Left ventricle myocardium inferior (tissue), 1 donor: ENCODE measurements around the gene HPGDS. TPM values are rescaled to one million over a fixed set of nuclear protein-coding genes. Genes with fewer than 3 reads are reported as not detected.
A peak's percentile ranks its signal among the peaks of the same experiment; 100 is the strongest.

Experiments used
- DNase-seq: peaks from one replicate; pipeline ENCODE4 v3.0.0-alpha.2; 2020
- H3K27ac ChIP-seq: fragments of 200-600 bp; replicated peaks from 2 replicates; pipeline ENCODE4 v1.8.0; 2021
- H3K27me3 ChIP-seq: fragments of 200-600 bp; 2 replicates; pipeline ENCODE4 v1.8.0; 2021; ENCODE audit warnings: low read depth
- H3K36me3 ChIP-seq: fragments of 200-600 bp; 2 replicates; pipeline ENCODE4 v1.8.0; 2021
- H3K4me1 ChIP-seq: fragments of 200-600 bp; 2 replicates; pipeline ENCODE4 v1.8.0; 2021
- H3K4me3 ChIP-seq: fragments of 200-600 bp; 2 replicates; pipeline ENCODE4 v1.8.0; 2021; ENCODE audit warnings: mild to moderate bottlenecking, moderate library complexity
- H3K9me3 ChIP-seq: fragments of 200-600 bp; replicated peaks from 2 replicates; pipeline ENCODE4 v1.8.0; 2021
- CTCF ChIP-seq: fragments of 200-600 bp; IDR thresholded peaks from 2 replicates; pipeline ENCODE4 v1.8.0; 2021; ENCODE audit warnings: antibody characterized with exemption, mild to moderate bottlenecking, borderline replicate concordance
- intact Hi-C: fragments of 100-400 bp; cut with micrococcal nuclease; formaldehyde crosslinking; loops from one replicate; pipeline ENCODE4 v1.11.0; 2022
- total RNA-seq: library from RNA; stranded (reverse); fragmentation: NEBNext Ultra II Directional; extraction: Animal tissue kit (Norgen Biotek cat#: 25700); gene quantifications from one replicate; pipeline ENCODE4 v1.2.1, GENCODE V29; 2021
- donor health status: DM: no; HTN: yes; CAD: no; lungs with severe emphysema.

Gene HPGDS
- total RNA-seq, 1 donor from 2014 or later = 2.3 TPM

GRCh38 chr4:94350095-94350494 is 7.5 kb upstream of the HPGDS start:
- Histone ChIP-seq H3K9me3 (no peaks in the 10 kb centered on the region), H3K27ac (no peak overlapping the region), H3K27me3 (no peaks in the 10 kb centered on the region), H3K4me3 (no peak overlapping the region), H3K4me1 (no peaks in the 10 kb centered on the region), H3K36me3 (no peaks in the 10 kb centered on the region)
- no peak for DNase-seq
- no peak for TF ChIP-seq CTCF
- intact Hi-C loops = no loop called here

GRCh38 chr4:94349193-94349592 is 6.6 kb upstream of the HPGDS start:
- H3K36me3 ChIP-seq = no peaks in the 10 kb centered on the region
- no peak for TF ChIP-seq CTCF
- H3K9me3 ChIP-seq = no peaks in the 10 kb centered on the region
- H3K4me3 ChIP-seq = no peak overlapping the region
- no peak overlapping the region for H3K27ac ChIP-seq
- no peaks in the 10 kb centered on the region for H3K4me1 ChIP-seq
- no peaks in the 10 kb centered on the region for H3K27me3 ChIP-seq
- DNase-seq = no peak
- intact Hi-C loops = no loop called here

- Histone ChIP-seq H3K4me1 (no peaks in the 10 kb centered on the region), H3K9me3 (no peaks in the 10 kb centered on the region), H3K27ac (no peak overlapping the region), H3K4me3 (no peak overlapping the region), H3K36me3 (no peaks in the 10 kb centered on the region), H3K27me3 (no peaks in the 10 kb centered on the region)
- intact Hi-C loops = no loop called here
- no peak for TF ChIP-seq CTCF
- no peak for DNase-seq
Observed at GRCh38 chr4:94348666-94349065, 6.0 kb upstream of the HPGDS start.

- intact Hi-C loops = no loop called here
Observed at GRCh38 chr4:94346541-94346940, 3.9 kb upstream of the HPGDS start.

GRCh38 chr4:94345969-94346368 is 3.3 kb upstream of the HPGDS start:
- H3K27ac ChIP-seq = no peak overlapping the region
- intact Hi-C loops = no loop called here
- H3K27me3 ChIP-seq = no peaks in the 10 kb centered on the region
- no peak for DNase-seq
- H3K36me3 ChIP-seq = no peaks in the 10 kb centered on the region
- no peaks in the 10 kb centered on the region for H3K4me1 ChIP-seq
- H3K4me3 ChIP-seq = no peak overlapping the region
- TF ChIP-seq CTCF = no peak
- no peaks in the 10 kb centered on the region for H3K9me3 ChIP-seq

More at GRCh38 chr4:94346541-94346940, 3.9 kb upstream of the HPGDS start:
- no peak for DNase-seq
- Histone ChIP-seq H3K4me3 (no peak overlapping the region), H3K27ac (no peak overlapping the region), H3K4me1 (no peaks in the 10 kb centered on the region), H3K27me3 (no peaks in the 10 kb centered on the region), H3K36me3 (no peaks in the 10 kb centered on the region), H3K9me3 (no peaks in the 10 kb centered on the region)
- no peak for TF ChIP-seq CTCF

GRCh38 chr4:94345266-94345665 is 2.6 kb upstream of the HPGDS start:
- TF ChIP-seq CTCF = no peak
- H3K27me3 ChIP-seq = no peaks in the 10 kb centered on the region
- no peak for DNase-seq
- no peak overlapping the region for H3K4me3 ChIP-seq
- H3K27ac ChIP-seq = peak overlapping the region; percentile 15
- intact Hi-C loops = no loop called here
- H3K9me3 ChIP-seq = no peaks in the 10 kb centered on the region
- no peaks in the 10 kb centered on the region for H3K4me1 ChIP-seq
- no peaks in the 10 kb centered on the region for H3K36me3 ChIP-seq
